Activated CD4-positive, alpha-beta T cell treated with anti-CD3 and anti-CD28 coated beads for 24 hours (primary cell): ENCODE measurements around the gene BBS9.

Experiments used
- DNase-seq, 2 donors: peaks; one replicate each; pipeline ENCODE4 v3.0.0-alpha.2; 2020; ENCODE audit warnings: low read depth in 2 of 2

The BBS9 gene

DNA sequence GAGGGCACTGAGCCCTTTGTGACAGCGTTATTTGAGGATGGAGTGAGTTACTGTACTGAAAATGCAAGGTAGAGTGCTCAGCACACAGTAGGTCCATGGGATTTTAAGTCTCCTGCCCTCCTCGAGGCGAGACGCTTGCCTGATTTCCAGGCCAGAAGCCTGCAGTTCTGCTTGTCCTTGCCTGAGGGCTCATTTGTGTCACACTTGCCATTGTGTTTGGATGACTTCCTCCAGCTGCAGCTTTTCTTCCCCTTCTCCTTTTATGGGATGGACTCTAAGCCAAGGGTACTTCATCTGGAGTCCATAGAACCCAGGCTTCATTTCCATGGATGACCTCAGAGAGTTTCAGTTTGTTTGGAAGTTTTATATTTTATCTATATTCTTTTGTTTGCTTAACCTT lies 471.7 kb downstream of the BBS9 start:
- DNase-seq: no peak

DNA sequence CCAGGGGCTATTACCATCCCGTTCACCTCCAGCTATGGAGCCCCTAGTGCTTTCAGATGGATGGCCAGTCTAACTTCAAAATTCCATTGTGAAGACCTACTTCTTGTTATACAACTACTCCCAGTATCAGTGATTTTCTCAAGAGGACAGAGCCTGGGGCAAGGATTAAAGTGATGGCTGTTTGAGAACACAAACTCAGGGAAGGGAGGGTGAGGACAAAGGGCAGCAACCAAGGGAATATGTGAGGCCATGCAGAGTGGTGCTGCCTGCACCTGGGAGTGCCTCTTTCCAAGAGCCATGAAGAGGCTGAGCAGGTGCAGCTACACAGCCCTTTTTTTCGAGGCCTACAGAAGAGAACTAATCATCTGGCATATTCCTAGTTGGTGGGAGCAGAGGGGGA lies 472.5 kb downstream of the BBS9 start:
- DNase-seq: no peak

DNA sequence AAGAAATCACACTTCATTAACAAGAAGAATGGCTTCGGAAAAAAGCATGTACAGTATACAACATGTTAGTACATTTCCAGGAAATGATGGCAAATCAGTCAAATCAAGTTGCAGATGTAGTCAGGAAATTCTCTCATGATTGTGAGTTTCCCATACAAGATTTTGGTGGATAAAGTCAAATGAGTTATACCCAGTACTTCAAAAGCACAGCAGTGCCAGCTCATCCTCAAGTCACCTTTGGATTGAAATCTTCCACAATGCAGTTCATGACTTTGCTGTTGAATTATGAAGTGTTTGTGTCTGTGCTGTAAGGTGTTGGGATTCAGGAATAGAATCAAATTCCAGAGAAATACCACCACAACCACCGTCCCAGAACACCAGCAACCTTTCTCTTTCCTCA lies 474.7 kb downstream of the BBS9 start:
- no peak for DNase-seq

DNA sequence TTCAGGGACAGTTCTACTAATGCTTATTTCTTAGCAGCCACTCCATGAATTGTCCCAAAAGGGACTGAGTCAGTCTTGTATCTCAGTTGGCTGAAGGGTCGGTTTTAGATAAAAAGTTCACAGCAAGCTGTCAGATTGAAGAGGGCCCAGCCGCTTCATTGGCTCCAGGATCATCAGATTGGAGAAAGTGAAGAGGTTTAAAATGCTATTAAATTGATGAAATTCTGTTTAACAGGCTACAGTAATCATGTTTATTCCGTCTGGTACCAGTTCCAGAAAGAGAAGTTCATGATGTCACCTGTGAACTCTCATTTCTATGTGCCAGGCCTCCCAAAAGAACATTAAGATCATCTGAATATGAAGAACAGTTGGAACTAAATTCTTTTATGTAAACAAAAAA lies 481.6 kb downstream of the BBS9 start:
- no peak for DNase-seq

DNA sequence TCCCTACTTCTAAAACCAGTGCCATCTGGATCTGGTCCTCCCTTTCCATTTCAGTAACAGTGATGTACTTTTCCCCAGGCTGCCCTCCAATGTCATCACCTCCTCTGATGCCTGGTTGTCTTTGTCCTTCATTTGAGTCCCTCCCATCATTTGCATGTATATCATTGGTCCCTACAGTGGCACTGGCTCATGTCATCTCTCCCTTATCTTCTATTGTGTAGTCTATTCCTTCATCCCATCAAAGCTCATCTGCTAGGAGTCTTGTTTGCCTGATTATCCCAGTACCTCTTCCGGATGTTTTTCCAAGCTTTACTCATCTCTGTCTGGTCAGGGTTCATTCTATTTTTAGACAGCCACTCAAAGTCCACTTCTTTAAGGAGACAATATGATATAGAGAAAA lies 483.1 kb downstream of the BBS9 start:
- DNase-seq: no peak

DNA sequence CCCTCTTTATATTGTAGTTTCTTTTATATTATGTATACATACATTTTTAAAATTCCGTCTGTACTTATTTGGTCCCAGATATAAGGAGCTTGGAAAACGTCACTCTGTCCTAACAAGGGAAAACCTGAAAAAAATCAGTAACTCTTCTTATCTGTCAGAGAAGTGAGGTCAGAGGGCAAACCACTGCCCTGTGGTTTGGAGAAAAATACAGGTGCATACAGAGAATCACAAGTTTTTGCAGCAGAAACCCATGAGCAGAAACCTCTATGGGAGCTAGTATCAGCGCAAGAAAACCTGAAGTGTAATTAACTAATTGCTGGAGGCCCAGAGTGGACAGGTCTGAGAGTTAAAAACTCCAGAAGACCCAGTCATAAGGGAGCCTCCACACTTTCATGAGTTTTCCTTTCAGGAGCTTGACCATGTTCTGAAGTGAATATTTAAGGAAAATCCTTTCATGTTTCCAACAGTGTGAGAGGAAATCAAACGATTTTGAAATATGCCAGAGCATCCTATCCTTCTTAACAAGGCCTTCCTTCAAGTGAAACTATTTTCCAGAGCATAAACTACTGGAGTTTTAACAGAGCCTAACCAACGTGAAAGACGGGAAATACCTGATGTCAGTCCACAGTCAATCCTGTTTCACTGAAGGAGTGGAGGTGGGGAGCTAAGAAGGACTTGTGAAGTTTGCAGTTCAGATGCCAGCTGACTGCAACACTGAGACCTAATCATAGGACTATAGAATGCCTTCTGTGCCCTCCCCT lies 485.2 kb downstream of the BBS9 start:
- no peak for DNase-seq

DNA sequence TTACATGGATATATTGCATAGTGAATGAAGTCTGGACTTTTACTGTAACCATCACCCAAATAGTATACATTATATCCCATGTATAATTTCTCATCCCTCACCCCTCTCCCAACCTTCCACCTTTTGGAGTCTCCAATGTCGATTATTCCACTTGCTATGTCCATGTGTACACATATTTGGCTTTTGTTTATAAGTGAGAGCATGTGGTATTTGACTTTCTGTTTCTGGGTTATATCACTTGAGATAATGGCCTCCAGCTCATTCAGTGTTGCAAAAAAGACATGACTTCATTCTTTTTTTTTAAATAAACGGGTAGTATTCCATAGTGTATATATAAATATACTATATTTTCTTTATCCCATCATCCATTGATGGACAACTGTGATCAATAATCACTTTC lies 487.4 kb downstream of the BBS9 start:
- no peak for DNase-seq

DNA sequence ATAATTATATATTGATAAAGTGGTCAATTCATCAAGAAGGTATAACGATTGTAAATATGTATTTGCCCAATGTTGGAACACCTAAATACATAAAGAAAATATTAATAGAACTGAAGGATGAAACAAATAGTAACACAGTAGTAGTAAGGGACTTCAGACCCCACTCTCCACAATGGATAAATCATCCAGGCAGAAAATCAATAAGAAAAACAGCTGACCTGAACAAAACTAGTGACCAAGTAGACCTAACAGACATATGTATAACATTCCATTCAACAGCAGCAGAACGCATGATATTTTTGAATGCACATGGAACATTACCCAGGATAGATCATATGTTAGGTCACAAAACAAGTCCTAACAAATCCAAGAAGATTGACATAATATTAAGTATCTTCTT lies 489.9 kb downstream of the BBS9 start:
- no peak for DNase-seq

DNA sequence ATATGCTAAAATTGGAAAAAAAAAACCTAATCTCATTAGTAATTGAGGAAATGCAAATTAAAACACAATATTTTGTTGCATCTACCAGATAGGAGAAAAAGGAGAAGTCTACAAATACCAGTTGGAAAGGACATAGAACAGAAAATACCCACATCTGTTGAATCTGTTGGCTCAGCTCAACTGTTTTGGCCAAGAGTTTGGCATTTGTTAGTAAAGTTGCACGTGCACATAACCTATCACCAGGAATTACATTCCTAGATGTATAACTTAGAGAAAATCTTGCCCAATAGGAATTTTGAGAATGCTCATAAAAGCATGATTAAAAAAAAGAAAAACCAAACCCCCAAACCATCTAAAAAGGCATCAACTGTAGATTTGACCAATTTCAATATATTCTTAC lies 493.9 kb downstream of the BBS9 start:
- no peak for DNase-seq

DNA sequence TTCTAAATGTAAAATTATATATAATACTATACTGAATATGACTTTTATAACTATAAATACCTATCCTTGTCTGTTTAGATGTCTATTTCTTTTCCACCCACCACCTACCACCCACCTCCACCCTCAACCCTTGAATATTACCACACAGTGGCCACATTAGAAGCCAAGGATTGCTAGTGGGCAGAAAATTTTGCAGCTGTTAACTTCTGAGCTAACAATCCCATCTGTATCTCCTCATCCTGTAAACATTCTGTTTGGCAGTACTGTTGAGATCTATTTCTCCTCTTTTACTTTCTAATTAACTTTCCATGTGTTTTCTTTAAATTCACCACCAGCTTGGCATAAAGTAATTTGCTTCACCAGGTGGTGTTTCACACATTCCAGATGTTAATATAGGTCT lies 494.9 kb downstream of the BBS9 start:
- DNase-seq: no peak

DNA sequence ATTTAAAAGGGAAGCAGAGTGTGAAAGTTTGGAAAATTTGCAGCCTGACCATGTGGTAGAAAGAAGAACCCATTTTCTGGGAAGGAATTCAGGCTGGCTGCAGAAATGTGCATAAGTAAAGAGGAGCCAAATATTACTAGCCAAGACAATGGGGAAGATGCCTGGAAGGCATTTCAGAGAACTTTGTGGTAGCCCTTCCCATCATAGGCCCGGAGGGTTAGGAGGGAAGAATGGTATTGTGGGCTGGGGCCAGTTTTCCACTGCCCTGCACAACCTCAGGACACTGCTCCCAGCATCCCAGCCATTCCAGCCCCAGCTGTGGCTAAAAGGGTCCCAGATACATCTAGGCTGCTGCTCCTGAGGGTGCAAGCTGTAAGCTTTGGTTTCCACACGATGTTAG lies 497.5 kb downstream of the BBS9 start:
- no peak for DNase-seq

DNA sequence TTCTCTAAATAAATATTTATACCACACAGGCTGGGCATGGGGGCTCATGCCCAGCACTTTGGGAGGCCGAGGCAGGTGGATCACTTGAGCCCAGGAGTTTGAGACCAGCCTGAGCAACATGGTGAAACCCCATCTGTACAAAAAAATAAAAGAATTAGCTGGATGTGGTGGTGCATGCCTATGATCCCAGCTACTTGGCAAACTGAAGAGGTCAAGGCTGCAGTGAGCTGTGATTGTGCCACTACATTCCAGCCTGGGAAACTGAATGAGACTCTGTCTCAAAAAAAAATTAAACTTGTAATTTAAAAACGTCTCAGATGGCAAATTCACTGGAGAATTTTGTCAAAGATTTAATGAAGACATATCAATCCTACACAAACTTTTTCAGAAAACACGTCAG lies 498.4 kb downstream of the BBS9 start:
- DNase-seq: no peak

DNA sequence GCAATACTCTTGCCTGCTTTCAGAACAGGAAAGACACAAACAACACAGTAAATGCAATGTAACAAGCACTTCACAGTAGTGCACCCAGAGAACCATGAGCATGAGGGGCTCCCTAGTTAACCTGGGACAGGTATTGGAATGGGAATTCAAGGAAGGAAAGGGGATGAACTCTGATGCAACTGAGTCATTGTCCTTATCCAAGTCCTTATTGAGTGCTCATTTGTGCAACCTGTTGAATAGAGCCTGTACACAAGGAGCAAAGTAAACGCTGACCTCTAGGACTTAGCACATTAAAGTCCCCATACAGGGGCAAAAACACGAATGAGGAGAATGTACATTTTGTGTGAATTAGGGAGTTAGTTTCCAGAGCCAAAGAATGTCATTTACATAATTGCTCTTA lies 499.5 kb downstream of the BBS9 start:
- DNase-seq: no peak

DNA sequence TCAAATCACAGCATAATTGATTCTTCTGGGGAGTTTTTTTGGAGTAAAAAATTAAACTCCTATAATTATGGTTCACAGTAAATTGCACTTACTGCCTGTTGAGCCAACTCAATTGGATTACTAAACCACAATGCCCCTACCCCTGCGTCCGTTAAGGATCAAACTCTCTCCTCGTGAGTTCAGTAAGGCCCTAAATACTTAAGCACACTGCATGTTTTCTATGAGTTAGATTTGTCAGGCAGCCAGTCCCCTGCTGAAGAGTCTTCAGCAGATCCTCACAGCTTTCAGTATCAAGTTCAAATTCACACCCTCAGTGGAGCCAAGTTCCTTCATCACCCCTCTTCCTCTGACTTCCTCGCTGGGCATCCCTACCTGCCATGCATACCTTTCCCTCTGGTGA lies 501.0 kb downstream of the BBS9 start:
- no peak for DNase-seq

DNA sequence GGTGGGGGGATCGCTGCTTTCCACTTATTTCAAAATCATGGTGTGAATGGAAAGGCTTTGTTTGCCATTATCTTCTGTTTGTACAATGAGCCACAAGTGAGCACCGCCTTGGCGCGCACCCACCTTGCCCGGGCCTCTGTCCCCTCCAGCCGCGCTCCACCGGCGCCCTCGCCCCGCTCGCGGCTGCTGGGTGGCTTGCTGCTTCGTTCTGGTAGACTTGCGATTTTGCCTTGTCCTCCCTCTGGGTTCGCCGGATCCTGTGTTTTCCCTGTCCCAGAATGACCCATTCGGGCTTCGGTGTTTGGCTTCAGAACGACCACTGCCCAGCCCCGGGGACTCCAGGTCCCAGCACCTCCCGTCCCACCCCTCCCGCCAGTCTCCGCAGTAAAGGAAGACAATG lies 503.0 kb downstream of the BBS9 start:
- DNase-seq: no peak

DNA sequence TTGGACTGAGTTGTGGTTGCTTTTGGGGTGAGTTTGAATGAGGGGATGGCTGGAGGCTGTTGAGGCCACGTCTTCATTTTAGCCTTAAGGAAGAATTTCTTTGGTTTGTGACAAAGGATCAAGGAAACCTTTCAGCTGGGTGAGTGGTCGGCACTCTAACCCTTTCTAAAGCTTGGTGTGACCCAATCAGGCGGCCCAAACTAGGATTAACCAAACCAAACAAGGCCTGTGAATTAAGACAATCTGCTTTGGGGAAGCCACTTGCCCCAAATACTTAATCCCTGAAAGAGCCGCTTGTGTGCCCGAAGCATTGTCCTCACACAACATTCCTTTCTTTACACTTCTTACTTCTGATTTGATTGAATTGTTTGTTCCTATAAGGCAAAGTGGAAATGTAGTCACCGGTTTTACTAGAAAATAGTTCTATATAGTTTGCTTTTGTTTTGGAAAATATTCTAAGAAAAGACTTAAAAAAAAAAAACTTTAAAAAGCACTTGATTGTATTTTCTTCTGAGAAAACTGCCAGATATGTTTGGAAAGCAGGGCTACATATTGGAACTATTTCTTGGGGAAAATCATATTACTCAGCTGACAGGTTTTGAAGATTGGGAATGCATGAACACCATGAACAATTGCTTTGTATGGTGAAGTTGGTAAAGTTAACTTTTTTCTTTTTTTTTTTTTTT lies 503.6 kb downstream of the BBS9 start:
- DNase-seq: no peak

DNA sequence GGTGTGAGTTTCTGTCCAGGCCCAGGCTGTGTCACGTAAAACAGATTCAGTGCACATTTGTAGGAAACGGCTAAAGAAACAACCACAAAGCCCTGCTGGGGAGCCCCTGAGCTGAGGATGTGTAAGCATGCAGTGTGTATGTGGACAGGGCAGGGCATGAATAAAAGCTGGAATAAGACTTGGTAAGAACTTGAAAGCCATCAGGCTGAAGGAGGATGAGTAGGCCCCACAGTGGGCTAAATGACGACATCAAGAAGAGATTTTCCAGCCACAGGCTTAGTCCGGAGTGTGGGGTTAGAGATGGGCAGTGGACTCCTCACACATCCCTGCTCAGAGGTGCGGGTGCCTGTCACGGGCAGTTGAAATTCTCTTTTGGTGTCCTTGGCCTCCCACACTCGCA lies 505.2 kb downstream of the BBS9 start:
- DNase-seq: no peak

DNA sequence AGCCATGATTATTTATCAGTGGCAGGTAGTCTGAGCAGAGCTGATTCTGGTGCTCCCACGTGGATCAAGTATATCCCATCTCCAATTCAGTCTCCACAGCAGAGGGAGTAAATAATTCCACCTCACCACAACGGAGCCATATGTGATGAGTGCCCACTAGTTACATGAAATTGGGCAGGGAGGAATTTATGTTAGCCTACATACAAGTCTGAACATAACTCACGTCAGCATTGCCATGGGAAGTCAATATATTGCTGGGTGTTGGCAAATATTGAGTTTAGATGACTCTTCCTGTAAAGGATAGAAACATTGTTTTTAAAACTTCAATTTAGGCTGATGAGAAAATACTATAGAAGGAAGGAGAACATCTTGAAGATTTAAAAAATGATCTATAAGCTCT lies 507.0 kb downstream of the BBS9 start:
- DNase-seq: no peak

DNA sequence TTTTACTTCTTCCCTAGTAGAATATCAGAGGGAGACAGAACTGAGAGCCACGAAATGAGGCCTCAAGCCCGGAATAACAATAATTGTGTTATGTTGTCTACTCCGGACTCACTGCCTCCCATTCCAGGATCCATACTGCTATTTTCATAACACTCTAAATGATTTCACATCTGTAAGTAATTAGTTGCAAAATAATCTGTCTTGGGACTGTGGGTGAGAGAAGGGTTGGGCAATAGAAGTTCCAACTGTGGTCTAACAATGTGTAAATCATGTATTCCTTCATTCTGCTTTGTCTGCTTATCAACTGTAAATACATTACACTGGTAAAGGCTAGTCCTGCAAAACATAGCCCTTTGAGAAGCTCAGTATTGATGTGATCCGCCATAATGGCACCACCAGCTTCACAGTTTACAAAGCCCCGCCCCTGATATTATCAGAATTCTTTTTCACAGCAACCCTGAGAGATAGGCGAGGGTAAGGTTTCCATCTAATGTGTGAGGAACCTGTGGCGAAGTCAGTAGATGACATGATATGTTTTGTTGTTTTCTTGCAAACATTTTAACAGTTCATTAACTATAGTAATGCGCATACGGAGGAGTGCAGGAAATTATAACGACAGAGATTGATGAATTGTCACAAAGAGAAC lies 510.3 kb downstream of the BBS9 start:
- no peak for DNase-seq

DNA sequence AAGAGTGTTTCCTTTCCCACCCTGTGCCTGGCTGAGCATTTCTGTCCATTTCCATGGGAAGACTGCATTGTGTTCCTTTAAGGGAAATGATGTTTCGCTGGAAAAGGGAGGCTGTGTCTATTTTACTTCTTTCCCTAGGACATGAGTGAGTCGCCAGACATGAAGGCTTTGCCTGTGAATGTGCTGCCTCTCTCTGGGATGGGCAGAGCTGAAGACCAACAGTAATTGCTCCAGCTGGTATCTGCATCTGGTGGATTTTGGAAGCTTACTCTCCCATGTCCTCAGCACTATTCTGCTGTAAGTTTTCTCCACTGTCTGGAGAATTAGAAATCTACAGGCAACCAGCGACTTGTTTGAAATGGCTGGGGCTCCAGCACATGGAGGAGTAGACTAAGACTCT lies 511.4 kb downstream of the BBS9 start:
- DNase-seq: no peak

DNA sequence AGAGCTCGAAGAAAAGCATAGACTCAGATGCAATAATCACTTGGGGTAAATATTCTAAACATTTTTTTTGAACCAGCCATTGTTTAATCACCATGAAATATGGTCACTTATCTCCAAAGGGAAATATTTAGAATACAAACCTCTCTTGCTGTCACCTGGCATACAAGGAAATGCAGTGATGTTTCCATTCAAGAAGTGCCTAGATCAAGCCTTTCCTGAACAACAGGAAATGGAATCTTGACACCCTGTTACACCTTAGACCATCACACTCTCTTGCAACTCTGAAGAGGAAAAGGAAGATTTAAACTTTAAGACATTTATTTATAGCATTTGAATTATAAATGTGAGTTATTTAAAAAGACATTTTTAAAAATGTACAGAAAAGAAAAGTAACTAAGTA lies 512.9 kb downstream of the BBS9 start:
- DNase-seq: no peak

DNA sequence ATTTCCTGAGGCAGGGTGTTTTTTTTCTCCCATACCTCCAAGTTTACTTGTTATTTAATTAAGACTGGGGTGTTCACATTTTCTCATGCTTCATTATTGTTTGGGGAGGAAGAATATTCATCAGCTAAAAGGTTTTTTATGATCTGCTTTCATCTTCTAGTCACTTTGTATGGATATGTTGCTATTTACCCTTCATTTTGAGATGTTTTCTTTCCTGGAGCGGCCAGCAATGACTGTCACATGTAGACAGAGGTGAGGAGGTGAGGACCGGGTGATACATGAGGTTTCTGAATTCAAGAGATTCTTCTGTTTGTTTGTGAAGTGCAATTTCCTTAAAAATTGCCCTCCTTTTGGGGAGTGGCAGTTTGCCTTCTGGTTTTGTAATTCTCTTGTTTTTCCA lies 514.2 kb downstream of the BBS9 start:
- no peak for DNase-seq

DNA sequence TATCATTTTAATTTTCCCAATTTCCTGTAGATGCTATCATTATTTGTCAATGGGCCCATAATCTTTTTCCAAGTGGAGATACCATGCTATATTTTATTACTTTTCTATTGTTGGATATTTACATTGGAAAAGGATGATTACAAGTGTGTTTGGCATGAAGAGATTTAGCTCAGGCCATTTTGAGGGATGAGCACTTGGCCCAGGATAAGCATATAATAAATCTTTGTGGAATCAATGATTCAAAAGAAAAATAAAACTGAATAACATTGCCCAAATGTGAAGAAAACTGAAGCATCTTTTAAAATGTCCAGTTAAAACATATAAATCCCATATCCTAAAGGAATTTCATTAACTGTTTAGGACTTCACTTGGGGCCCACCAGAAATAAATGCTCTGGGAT lies 515.1 kb downstream of the BBS9 start:
- no peak for DNase-seq
